Loucy (cell line): ENCODE data around the gene FBXO42.

Experiments
- CTCF ChIP-seq: fragments of 200-600 bp; sonication (generic); conservative IDR thresholded peaks from 2 replicates; pipeline ENCODE4 v1.5.1; 2014; ENCODE audit warnings: mild to moderate bottlenecking, antibody characterized with exemption, low read length
- EZH2phosphoT487 ChIP-seq: fragments of 200-600 bp; IDR thresholded peaks from 2 replicates; pipeline ENCODE4 v1.6.1; 2018; ENCODE audit warnings: antibody characterized with exemption, mild to moderate bottlenecking, moderate library complexity, borderline replicate concordance

- TF ChIP-seq CTCF (no peak), EZH2phosphoT487 (no peak)
Observed at GRCh38 chr1:16219968-16220500, 132.2 kb downstream of the FBXO42 start.
